Measurements from ENCODE around the gene MIOX.

The MIOX gene

DNA sequence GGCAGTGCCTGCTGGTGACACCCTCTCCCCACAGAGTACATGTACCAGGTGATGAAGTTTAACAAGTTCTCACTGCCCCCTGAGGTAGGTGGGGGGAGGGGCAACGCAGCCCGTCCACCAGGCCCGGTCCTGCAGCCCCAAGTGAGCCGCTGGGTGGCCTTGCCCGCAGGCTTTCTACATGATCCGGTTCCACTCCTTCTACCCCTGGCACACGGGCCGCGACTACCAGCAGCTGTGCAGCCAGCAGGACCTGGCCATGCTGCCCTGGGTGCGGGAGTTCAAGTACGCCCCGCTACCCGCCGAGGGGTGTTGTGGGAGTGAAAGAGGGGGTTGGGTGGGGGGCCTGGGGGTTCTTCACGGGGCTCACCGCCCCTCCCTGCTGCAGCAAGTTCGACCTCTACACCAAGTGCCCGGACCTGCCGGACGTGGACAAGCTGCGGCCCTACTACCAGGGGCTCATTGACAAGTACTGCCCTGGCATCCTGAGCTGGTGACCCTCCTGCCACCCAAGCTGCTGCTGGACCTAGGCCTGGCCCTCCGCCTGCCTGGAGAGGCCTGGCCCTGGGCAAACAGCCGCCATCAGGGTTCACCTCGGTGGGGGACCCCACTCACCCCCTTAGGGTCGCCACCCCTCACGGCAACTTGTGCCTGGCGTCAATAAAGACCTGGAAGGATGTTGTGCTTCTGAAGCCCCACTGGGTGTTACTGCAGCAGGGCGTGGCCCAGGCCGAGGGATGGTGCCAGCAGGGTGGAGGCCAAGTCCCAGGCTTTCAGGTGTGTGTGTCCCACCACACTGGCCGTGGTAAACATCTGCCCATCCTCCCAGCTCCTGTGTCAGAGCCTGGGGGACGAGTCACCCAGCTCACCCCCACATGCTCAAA is 2.9 kb downstream of the MIOX start:
- Histone ChIP-seq H3K4me3 (ENCODE audit: low read length) (no peak overlapping the region), H3K4me2 (ENCODE audit: low read length) (no peak overlapping the region), H3K4me1 (ENCODE audit: control insufficient read depth, low read length) (peaks cover 9% of the 10 kb centered on the region), H3K27me3 (ENCODE audit: control insufficient read depth, low read length) (no peaks in the 10 kb centered on the region), H4K20me1 (ENCODE audit: control insufficient read depth, insufficient read depth, low read depth, low read length) (no peaks in the 10 kb centered on the region), H3K27ac (ENCODE audit: low read depth, low read length) (no peak overlapping the region), H3K9me3 (ENCODE audit: control insufficient read depth, insufficient read depth, low read length) (no peaks in the 10 kb centered on the region), H3K79me2 (ENCODE audit: control insufficient read depth, low read length) (no peaks in the 10 kb centered on the region), H3K9me2 (replicated peaks; ENCODE audit: control insufficient read depth, low read length) (no peaks in the 10 kb centered on the region), H3F3A (ENCODE audit: control insufficient read depth, insufficient read depth) (no peaks in the 10 kb centered on the region), H3K36me3 (ENCODE audit: control insufficient read depth, low read length) (no peaks in the 10 kb centered on the region)
- TF ChIP-seq EZH2phosphoT487 (IDR thresholded peaks at IDR 0.05; ENCODE audit: borderline replicate concordance, low read length): no peak
- TF ChIP-seq, protein P1, sequence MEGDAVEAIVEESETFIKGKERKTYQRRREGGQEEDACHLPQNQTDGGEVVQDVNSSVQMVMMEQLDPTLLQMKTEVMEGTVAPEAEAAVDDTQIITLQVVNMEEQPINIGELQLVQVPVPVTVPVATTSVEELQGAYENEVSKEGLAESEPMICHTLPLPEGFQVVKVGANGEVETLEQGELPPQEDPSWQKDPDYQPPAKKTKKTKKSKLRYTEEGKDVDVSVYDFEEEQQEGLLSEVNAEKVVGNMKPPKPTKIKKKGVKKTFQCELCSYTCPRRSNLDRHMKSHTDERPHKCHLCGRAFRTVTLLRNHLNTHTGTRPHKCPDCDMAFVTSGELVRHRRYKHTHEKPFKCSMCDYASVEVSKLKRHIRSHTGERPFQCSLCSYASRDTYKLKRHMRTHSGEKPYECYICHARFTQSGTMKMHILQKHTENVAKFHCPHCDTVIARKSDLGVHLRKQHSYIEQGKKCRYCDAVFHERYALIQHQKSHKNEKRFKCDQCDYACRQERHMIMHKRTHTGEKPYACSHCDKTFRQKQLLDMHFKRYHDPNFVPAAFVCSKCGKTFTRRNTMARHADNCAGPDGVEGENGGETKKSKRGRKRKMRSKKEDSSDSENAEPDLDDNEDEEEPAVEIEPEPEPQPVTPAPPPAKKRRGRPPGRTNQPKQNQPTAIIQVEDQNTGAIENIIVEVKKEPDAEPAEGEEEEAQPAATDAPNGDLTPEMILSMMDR (IDR thresholded peaks at IDR 0.05; ENCODE audit: low read depth, low read length, poor library complexity, severe bottlenecking): no peak

DNA sequence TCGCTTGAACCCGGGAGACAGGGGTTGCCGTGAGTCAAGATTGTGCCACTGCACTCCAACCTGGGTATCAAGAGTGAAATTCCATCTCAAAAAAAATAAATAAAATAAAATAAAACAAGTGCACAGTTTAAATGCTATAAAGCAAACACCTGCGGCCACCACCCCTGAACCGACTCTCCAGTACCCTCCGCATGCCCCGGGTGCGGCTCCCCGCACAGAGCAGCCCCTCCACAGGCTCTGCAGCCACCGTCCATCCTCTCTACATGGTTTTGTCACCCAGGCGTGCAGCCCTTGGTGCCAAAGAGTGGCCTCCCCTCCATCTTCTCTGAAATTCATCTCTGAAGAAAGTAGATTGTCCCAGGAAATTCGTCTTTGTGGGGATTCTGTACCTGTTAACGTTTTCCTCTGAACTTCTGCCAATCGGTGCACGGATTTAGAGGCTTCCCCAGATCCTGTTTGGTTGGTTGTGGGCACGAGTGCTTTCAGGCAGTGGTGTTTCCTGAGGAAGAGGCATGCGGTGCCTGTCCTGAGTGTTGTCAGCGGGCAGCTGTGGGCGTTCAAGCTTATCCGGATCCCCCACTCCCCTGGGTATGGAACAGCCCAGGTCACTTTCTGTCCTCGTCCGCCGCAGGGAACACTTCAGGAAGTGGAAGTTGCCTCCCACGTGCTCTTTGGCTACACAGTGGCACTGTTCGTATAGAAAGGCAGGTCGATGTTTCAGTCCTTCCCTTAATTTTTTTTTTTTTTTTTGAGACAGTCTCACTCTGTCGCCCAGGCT is 4.1 kb downstream of the MIOX start:
- no peaks in the 10 kb centered on the region for H3K9me2 ChIP-seq (replicated peaks; ENCODE audit: control insufficient read depth, low read length)
- H3F3A ChIP-seq (ENCODE audit: control insufficient read depth, insufficient read depth): no peaks in the 10 kb centered on the region
- H3K27me3 ChIP-seq (ENCODE audit: control insufficient read depth, low read length): no peaks in the 10 kb centered on the region
- TF ChIP-seq EZH2phosphoT487 (IDR thresholded peaks at IDR 0.05; ENCODE audit: borderline replicate concordance, low read length): no peak
- TF ChIP-seq, protein P1 (IDR thresholded peaks at IDR 0.05; ENCODE audit: low read depth, low read length, poor library complexity, severe bottlenecking): no peak
- no peak overlapping the region for H3K4me3 ChIP-seq (ENCODE audit: low read length)
- no peak overlapping the region for H3K27ac ChIP-seq (ENCODE audit: low read depth, low read length)
- no peaks in the 10 kb centered on the region for H3K79me2 ChIP-seq (ENCODE audit: control insufficient read depth, low read length)
- H3K4me2 ChIP-seq (ENCODE audit: low read length): peak overlapping the region; percentile 10; the same call in 1 of the 2 replicates
- H4K20me1 ChIP-seq (ENCODE audit: control insufficient read depth, insufficient read depth, low read depth, low read length): no peaks in the 10 kb centered on the region
- H3K4me1 ChIP-seq (ENCODE audit: control insufficient read depth, low read length): peaks cover 7% of the 10 kb centered on the region
- no peaks in the 10 kb centered on the region for H3K36me3 ChIP-seq (ENCODE audit: control insufficient read depth, low read length)
- H3K9me3 ChIP-seq (ENCODE audit: control insufficient read depth, insufficient read depth, low read length): no peaks in the 10 kb centered on the region

DNA sequence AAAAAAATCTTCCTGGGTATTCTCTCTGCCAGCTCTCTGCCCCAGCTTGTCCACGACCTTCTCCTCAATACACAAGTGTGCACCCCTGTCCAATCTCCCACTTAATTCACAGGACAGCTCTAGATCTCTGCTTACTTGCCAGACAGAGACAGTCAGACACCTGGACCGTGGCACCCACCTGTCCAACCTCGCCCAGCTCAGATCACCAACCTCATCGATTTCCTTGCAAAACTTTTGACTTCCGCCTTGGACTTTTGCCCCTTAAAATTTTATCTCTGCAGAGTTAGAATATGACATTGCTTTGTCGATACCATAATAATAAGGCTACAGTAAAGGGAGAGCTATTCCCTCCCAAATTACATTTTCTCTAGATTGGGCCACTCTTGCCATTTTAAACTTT is 10.4 kb downstream of the MIOX start:
- peaks cover 31% of the 10 kb centered on the region for H3K4me1 ChIP-seq (ENCODE audit: control insufficient read depth, low read length)
- TF ChIP-seq EZH2phosphoT487 (IDR thresholded peaks at IDR 0.05; ENCODE audit: borderline replicate concordance, low read length): no peak
- TF ChIP-seq, protein P1 (IDR thresholded peaks at IDR 0.05; ENCODE audit: low read depth, low read length, poor library complexity, severe bottlenecking): no peak
- H4K20me1 ChIP-seq (ENCODE audit: control insufficient read depth, insufficient read depth, low read depth, low read length): no peaks in the 10 kb centered on the region
- no peaks in the 10 kb centered on the region for H3K9me3 ChIP-seq (ENCODE audit: control insufficient read depth, insufficient read depth, low read length)
- no peaks in the 10 kb centered on the region for H3K9me2 ChIP-seq (replicated peaks; ENCODE audit: control insufficient read depth, low read length)
- H3K27me3 ChIP-seq (ENCODE audit: control insufficient read depth, low read length): no peaks in the 10 kb centered on the region
- H3K79me2 ChIP-seq (ENCODE audit: control insufficient read depth, low read length): no peaks in the 10 kb centered on the region
- no peak overlapping the region for H3K4me2 ChIP-seq (ENCODE audit: low read length)
- no peak overlapping the region for H3K27ac ChIP-seq (ENCODE audit: low read depth, low read length)
- no peak overlapping the region for H3K4me3 ChIP-seq (ENCODE audit: low read length)
- H3F3A ChIP-seq (ENCODE audit: control insufficient read depth, insufficient read depth): peaks cover 3% of the 10 kb centered on the region
- H3K36me3 ChIP-seq (ENCODE audit: control insufficient read depth, low read length): no peaks in the 10 kb centered on the region
